Measurements from ENCODE around the gene PRR29.
"Not testable (repeated sequence)": the region's sequence is repeated elsewhere in the genome, so short reads cannot be mapped to it uniquely, and the experiment has no call there.

PRR29 gene

GRCh38 chr17:63995626-63996025, 2.5 kb upstream of the PRR29 start:
- FAIRE-seq: no peak
- DNase-seq (ENCODE audit: insufficient read length, low spot score): no peak

DNA sequence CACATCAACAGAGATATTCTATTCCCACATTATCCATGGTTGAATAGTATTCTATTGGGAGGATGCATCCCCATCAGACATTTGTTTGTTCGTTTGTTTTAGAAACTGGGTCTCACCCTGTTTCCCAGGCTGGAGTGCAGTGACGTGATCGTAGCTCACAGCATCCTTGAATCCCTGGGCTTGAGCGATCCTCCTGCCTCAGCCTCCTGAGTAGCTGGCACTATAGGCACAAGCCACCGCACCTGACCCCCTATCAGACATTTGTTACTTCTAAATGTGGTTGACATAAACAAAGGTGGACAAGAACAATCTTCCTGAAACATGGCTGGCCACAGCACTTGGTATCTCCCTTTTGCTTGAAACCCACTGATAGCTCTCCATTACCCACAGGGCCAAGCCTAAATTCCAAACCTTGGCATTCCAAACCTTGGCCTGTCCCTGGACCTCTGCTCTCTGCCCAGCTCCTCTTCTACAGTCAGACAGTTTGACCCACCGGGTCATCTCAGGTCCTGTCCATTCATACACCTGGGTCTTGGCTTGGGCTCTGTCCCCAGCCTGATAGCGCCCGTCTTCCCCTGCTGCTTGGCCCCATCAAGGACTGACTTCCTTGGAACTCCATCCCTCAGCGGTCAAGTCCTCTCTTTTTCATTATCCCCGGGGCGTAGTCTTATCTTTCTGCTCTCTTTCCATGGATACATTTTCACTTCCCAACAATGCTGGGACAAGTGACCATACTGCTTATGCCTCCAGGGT, 1.5 kb upstream of the PRR29 start:
- FAIRE-seq (no peak), DNase-seq (ENCODE audit: insufficient read length, low spot score) (no peak)

- no peak for FAIRE-seq
- DNase-seq (ENCODE audit: insufficient read length, low spot score): no peak
Measured at GRCh38 chr17:63997341-63998048, 656 bp upstream of the PRR29 start.

GRCh38 chr17:63998721-63999679, 849 bp downstream of the PRR29 start:
- FAIRE-seq (no peak), DNase-seq (ENCODE audit: insufficient read length, low spot score) (no peak)

DNA sequence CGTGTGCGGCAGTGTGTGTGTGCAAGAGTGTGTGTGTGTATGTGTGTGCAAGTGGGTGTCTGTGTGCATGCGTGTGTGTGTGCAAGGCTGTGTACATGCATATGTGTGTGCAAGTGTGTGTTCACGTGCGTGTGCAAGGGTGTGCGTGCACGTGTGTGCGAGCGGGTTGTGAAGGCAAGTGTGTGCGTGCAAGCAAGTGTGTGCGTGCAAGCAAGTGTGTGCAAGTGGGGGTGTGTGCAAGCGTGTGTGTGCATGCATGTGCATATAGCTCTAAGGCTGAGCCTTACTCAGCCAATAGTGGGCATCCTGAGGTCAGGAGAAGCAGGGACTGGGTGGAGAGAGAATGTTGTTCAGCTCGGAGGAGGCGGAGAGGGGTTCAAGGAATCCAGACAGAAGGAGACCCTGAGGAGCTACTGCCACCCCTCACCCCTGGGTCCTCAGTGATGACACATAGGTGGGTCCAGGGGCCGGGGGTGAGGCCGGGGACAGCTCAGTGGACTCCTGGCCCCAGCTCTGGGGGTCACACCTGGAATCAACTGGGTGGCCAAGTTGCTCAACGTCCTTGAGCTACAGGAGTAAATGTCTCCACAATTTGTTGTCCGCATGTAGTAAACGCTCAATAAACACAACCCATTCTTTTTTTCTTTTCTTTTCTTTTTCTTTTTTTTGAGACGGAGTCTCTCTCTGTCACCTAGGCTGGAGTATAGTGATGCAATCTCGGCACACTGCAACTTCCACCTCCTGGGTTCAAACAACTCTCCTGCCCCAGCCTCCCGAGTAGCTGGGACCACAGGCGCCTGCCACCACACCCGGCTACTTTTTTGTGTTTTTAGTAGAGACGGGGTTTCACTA, 1.8 kb downstream of the PRR29 start:
- no peak for FAIRE-seq
- DNase-seq (ENCODE audit: insufficient read length, low spot score): no peak

GRCh38 chr17:64001091-64001579, 3.0 kb downstream of the PRR29 start:
- FAIRE-seq (no peak), DNase-seq (ENCODE audit: insufficient read length, low spot score) (no peak)

- no peak for FAIRE-seq
Measured at GRCh38 chr17:64001763-64002529, 3.8 kb downstream of the PRR29 start.

DNA sequence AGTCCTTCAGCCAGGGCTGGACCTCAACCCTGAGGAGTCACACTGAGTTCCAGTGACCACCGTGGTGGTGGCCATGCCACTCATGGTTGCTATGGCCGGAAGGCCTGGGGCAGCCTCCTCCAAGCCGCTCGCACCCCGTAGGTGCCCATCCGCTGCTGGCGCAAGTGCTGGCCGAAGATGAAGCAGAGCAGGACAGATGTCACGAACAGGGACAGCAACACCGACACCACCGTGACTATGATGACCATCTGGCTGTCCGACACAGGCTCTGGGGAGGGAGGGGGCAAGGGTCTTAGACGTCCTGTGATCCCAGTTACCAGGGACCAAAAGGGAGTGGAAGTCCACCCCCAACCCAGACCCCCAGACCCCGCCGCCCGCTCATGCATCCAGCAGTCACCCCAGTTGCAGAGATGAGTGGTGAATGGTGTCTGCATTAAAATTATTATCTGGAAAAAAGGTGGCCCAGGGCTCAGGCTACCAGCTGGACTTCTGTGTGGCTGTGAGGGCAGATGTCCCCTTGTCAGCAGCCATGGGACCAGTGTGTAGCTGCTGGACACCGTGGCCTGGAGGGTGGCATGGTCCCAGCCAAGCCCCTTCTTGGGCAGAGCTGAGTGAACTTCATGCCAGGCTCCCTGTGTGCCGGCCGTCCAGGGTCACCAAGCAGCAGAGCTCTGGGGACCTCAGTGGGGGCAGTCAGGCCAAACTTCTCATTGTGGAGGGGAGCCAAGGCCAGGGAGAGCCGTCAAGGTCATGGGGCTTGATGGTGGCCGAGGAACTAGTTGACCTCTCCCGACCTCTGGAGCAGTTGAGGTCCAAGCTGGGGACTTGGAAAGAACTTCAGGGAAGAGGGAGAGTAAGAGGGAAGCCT, 4.7 kb downstream of the PRR29 start:
- FAIRE-seq: no peak
- no peak for DNase-seq (ENCODE audit: insufficient read length, low spot score)

More at GRCh38 chr17:64001763-64002529, 3.8 kb downstream of the PRR29 start:
- no peak for DNase-seq (ENCODE audit: insufficient read length, low spot score)

DNA sequence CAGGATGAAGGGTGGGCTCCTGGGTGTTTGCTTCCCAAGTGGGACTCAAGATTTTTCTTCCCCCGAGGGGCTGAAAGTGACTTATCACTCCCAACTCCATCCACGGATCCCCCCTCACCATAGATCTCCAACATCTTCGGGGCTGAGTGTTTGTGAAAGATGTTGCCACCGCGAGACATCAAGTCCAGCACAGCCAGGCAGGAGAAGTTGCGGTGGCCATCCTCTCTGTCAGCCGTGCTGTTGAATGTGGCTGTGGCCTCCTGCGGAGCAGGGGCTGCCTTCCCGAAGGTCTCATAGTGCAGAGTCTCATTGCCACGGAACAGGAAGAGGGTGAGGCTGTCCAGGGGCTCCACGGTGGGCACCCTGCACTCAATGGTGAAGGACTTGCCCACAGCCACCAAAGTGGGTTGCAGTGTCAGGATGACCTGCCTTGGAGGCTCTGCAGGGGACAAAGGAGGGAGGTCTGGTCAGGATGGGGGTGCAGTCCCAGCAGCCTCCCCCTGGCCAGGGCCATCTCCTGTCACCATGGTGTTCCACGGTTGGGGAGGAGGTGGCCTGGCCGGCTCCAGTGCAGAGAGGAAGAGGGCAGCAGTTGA, 5.5 kb downstream of the PRR29 start:
- FAIRE-seq (no peak), DNase-seq (ENCODE audit: insufficient read length, low spot score) (no peak)

- no peak for FAIRE-seq
- DNase-seq (ENCODE audit: insufficient read length, low spot score): no peak
Measured at GRCh38 chr17:64004218-64004770, 6.1 kb downstream of the PRR29 start.

GRCh38 chr17:64004903-64005733, 7.0 kb downstream of the PRR29 start:
- DNase-seq (ENCODE audit: insufficient read length, low spot score): no peak
- FAIRE-seq: no peak

GRCh38 chr17:64005734-64006167, 7.6 kb downstream of the PRR29 start:
- no peak for FAIRE-seq
- no peak for DNase-seq (ENCODE audit: insufficient read length, low spot score)

DNA sequence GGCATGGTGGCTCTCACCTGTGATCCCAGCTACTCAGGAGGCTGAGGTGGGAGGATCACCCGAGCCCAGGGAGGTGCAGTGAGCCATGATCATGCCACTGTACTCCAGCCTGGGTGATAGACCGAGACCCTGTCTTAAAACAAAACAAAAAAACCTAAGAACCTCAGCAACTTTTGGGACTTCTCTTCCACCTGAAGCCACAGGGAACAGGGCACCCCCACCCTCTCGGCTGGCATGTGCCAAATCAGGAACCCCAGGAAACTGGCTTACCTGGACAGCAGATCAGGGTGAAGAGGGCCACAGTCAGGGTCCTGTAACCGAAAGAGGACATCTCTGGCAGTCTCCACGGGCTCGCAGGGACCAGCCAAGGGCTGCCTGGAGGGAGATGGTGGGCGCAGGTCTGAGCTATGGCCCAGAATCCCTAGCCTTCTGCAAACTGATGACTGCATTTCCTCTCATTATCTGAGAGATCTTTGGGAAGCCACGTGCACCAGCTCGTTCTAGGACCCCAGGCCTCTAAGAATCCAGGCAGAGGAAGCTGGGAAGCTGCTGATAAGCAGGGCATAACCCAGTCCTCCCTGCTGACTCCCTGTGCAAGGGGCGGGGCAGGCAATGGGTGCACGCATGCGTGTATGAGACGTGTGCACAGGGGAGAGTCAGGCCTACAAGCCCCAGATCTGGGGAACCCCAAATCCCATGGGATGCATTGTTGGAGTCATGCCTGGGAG, 8.4 kb downstream of the PRR29 start:
- no peak for FAIRE-seq
- DNase-seq (ENCODE audit: insufficient read length, low spot score): no peak

DNA sequence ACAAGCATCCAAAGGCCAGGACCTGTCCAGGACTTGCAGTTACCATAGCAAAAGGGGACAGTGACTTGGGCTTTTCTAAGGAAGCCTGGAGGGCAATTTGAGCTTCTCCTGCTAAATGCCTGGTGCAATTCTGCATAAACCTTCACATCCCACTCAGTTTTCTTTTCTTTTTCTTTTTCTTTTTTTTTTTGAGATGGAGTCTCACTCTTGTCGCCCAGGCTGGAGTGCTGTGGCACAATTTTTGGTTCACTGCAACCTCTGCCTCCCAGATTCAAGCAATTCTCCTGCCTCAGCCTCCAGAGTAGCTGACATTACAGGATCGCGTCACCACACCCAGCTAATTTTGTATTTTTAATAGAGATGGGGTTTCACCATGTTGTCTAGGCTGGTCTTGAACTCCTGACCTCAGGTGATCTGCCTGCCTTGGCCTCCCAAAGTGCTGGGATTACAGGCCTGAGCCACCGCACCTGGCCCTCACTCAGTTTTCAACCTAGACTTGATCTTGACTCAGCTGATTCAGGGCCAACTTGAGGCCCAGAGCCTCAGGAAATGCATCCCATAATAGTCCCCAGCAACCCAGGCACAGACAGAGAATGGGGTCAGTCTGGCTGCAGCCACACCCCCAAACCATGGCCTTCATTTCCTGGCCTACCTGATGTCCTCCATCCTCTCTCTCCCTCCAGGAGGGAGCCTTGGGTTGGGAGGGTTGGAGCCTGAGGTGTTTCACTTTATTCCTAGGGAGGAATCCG, 9.1 kb downstream of the PRR29 start:
- FAIRE-seq; DNase-seq (ENCODE audit: insufficient read length, low spot score): not testable (repeated sequence)

DNA sequence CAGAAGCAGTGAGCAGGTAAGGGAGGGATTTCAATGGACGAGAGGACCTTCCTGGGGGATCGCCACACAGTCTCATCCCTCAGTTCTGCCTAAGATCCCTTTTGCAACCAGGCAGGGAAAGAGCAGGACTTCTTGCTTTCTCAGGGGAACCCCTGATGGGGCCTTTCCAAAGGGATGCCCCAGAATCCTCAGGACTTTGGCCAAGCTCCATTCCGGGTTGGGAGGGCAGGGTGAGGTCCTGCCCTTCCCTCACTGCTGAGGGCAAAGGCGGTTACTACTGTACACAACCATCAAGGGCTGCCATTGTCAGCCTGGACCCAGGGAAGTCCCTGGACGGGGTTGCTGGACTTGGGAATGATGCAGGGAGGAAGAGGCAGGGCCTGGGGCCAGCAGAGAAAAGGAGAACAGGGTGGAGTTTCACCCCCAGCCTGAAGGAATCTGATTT, 9.7 kb downstream of the PRR29 start:
- FAIRE-seq (no peak), DNase-seq (ENCODE audit: insufficient read length, low spot score) (no peak)
